GM18511 (cell line): ENCODE data around the gene POLR1F.
"Not testable (repeated sequence)": the region's sequence is repeated elsewhere in the genome, so short reads cannot be mapped to it uniquely, and the experiment has no call there.

Experiments used
- ATAC-seq: cut with Tn5 transposase; IDR thresholded peaks from one replicate; pipeline ENCODE4 v1.9.1; 2021; ENCODE audit warnings: mild to moderate bottlenecking, moderate library complexity; ENCODE audit not compliant: unreplicated experiment

POLR1F gene

GRCh38 chr7:19708397-19709248 lies at the start of gene POLR1F:
Gene POLR1F, minus strand, starts transcription at chr7:19709037. Its CDS starts 21 bp downstream, at chr7:19709016.
- peak; percentile 98 for ATAC-seq

DNA sequence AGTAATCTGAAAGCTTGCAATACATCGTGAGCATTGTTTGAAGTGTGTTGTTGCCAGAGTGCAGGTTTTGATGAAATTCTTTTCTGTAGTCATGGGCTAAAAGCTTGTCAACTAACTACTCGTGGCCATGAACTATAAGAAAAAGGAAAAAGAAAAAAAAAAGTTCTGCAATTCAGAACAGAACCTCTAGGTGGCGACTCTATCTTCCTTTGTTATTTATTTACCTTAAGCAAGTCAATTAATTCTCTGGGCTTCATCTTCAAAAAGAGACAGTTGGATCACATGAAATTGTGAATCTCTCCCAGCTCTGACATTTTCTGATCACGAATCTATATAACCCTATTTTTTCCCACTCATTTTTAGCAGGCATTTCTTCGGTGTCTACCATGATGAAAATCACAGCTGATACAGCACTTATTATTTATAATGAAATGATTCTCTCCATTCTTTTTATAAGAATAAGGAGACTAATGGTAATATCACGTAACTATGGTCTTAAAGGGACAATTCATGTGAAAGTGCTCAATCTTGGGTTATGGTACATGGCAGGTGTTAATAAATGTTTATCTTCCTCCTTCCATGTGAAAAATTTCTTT lies 45.8 kb upstream of the POLR1F start:
- peak; percentile 54 for ATAC-seq

- no peak for ATAC-seq
Measured at GRCh38 chr7:19752020-19752419, 43.2 kb upstream of the POLR1F start.

DNA sequence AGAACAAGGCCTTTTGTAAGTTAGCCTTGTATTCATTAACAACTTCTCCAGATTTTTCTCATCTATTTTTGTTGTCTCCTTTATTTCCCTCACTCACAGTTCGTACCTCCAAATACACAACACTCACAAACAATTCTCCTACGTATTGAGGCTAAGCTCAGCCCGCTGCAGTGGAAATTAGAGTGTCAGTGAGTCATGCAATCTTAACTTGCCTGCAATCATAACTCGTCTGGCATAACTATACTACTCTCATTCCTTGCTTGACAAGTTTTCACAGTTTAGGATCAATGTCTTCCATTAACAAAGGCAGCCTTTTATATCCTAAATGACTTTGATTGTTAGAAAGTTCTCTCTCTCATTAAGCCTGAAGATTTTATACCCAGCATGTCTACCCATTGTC lies 40.8 kb upstream of the POLR1F start:
- ATAC-seq, result no peak

- ATAC-seq, result no peak
Measured at GRCh38 chr7:19747740-19748339, 39.0 kb upstream of the POLR1F start.

DNA sequence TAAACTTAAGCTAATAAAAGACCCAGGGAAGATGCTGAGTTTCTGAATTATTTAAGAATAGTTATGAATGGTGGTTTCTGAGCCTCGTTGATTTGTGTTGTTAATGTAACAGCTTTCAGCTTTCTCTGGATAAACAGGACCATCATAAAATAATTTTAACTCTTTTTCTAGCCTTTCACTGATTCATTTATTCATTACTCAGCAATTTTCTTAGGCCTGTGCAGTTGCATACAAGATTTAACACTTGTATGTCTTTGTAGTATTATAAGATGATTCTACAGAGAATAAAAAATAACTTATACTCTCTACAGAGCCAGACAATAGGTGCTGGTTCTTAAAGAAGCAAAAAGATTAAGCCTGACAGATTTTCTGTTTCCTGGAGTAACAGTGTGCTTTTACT lies 35.2 kb upstream of the POLR1F start:
- no peak for ATAC-seq

DNA sequence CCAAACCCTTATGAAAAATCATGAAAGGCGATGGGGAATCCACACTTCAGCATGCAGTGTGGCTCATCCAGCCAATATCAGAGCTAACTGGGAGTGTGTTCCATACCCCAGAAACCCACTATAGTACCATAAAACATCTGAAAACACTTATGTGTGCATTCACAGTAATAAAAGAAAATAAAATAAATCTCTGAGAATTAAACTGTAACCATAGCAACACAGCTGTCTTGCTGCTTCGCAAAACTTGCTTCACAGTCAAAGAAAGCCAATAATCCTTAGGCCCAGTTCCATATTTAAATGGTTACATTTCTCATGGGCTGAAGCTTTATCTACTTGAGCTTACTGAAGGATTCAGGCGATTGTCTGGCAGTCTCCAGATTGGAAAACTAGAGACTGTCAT lies 19.9 kb upstream of the POLR1F start:
- no peak for ATAC-seq

DNA sequence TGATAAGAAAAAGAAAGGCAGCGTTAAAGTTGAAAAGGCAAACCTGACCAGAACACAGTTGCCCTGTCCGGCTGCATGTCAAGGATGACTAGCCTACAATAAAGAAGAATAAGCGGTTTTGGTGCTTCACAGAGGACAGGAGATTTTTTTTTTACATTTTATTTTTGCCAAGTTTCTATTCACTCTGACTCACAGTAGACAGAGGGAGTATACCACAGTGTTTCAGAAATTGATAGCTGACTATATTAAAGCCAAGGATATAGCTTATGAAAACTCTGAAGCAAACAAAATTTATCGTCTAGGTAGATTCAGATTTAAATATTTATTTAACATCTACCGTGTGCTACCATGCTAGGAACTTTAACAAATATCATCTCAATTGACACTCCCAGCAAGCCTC lies 16.9 kb upstream of the POLR1F start:
- no peak for ATAC-seq

DNA sequence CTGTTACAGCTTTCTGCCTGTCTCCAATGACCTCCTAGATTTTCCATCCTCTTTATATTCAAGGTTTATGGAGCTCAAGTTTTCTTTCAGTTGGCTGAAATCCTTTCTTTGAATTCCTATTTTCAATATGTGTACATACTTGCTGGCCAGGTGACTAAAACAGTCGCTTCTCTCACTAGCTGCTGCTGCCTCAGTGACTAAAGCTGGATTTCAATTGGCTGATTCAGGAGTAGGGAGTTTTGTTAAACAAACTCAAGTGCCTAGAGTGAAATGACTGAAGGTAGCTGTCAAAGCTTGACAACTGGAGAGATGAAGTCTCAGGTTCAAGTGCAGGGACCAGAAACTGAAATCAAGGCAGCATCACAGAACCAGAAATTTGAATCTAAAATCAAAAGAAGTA lies 6.7 kb upstream of the POLR1F start:
- ATAC-seq, result no peak

DNA sequence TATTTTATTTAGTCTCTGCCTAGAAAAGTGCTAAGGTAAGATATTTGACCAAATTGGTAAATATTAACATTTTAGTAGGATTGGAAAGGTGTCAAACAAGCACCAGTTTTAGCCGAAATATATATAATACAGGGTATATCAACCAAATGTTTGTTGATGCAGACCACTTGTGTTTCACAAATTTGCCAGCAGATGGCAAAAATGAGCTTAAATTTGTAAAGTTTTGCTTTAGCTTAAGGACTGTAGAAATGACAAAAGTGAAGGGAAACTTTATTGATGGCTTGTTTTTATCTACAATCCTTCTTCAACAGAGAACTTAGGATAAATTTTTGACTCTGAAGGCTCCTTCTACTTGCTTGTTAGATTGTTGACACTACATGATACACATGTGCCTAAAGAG lies 4.8 kb upstream of the POLR1F start:
- no peak for ATAC-seq

DNA sequence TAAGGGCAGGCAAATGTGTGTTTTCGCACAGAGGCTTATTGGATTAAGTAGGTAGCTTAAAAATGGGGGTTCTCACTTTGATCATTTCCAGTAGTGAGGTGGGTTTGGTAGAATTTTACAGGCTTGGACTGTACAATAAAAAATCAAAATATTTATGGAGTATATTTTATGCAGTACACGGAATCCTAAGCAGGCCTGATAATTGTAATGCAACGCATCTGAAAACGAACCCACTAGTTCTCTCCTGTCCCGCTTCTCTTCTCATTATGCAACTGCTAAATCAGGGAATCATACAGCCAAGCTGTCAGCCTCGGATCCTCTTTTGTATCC lies 377 bp upstream of the POLR1F start:
- no peak for ATAC-seq

DNA sequence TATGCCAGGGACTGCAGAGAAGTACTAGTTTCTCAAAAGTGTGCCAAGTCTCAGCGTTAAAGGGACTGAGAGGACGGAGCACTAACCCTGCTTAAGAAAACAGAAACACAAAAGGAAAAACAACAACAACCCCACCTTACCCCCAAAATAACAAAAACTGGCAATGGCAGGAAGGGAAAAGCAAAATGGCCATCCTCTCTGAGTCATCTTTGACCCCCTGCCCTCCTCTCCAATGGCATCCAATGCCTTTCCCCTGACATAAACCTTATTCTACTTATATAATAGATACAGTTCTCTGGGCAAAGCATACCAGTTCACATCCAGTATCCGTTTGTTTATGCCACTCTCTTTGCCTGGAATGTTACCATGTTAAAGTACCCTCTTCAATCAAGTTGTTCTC lies 1.6 kb downstream of the POLR1F start:
- no peak for ATAC-seq

- ATAC-seq, result no peak
Measured at GRCh38 chr7:19705663-19706062, 3.2 kb downstream of the POLR1F start.

DNA sequence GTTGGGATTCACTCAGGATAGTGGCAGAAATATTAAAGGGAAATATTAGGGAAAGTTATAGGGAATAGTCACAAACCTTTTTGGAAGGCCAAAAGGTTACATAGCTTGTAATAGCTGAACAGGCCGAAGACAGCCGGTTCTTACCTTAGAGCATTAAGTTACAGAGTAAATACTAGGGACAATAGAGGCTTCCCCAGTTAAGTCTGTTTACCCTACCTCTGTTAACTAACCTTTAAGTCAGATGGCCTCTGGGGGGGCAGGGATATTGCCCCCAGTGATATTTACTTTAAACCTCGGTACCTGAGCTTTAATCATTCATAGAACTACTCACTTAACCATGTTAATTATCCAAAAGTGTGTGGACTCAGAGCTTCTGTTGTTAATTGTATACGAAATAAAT lies 7.4 kb downstream of the POLR1F start:
- ATAC-seq, result no peak

- no peak for ATAC-seq
Measured at GRCh38 chr7:19700936-19701335, 7.9 kb downstream of the POLR1F start.

GRCh38 chr7:19698331-19698730 lies 10.5 kb downstream of the POLR1F start:
- ATAC-seq, result no peak

DNA sequence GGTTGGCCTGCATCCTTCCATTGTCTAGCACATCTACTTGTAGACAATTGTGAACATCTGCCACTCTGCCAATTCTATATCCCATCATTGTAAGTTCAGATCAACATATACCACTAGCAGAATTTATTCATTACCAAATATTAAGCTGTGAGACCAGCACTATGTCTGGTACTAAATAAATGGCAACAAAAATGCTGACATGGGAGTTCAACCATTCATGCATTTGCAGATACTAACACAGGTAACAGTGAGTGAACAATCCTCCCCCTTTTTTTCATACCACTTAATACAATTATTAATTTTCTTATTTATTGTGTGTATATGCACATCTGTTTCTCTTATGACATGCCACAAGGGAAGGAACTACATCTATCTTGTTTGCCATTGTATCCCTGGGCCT lies 11.9 kb downstream of the POLR1F start:
- ATAC-seq, result no peak

GRCh38 chr7:19692111-19692828 lies 16.6 kb downstream of the POLR1F start:
- no peak for ATAC-seq

DNA sequence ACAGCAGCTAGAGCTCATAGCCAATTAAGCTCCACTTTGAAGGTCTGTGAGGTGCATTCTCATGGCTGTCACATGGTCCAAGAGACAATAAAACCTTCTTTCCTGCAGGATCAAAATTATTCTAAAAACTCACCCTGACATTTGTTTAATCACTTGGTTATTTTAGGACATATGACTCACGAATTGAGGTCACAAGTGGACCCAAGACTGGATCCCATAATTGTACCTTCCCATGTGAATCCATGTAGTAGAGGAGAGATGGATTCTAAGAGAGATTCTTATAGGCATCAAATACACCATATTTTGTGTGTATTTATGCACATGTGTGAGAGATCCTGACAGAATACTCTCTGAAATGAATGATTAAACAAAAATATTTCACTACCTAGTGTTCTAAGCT lies 18.1 kb downstream of the POLR1F start:
- no peak for ATAC-seq

GRCh38 chr7:19689130-19689529 lies 19.7 kb downstream of the POLR1F start:
- ATAC-seq, result not testable (repeated sequence)

DNA sequence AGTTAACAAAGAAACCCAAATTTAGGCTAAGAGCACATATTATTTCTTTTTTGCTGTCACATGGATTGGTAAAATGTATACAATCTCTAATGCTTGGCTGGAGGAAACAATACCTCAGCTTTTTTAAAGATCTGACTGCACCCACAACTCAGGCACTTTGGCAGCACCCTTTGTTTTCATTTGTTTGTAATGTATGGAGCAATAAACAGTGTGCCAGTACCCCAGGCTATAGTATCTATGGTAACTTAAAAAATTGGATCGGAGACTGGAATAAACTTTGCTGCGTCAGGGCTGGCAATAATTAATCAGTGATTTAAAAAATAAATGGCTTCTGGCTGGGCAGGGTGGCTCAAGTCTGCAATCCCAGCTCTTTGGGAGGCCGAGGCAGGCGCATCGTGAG lies 27.2 kb downstream of the POLR1F start:
- no peak for ATAC-seq

- ATAC-seq, result peak; percentile 94
Measured at GRCh38 chr7:19677180-19677579, 31.7 kb downstream of the POLR1F start.
